HCT116 (cell line): ENCODE results near the gene TAF4B. TPM values are rescaled to one million over a fixed set of nuclear protein-coding genes. Genes with fewer than 3 reads are reported as not detected.

Experiments
- ATAC-seq: fragments of 200-7000 bp; cut with Tn5 transposase; 2 replicates; pipeline ENCODE4 v1.9.1; 2020; ENCODE audit warnings: mild to moderate bottlenecking, moderate library complexity
- BruUV-seq: library from RNA; stranded (reverse); fragments of 400-500 nt; replicated peaks from 2 replicates; lab custom pipeline; 2021; lab: Mats Ljungman, UMichigan
- CTCF ChIA-PET: fragments of 300-600 bp; sonication (Branson Sonifier 250); formaldehyde crosslinking; loops from one replicate; lab custom pipeline; 2021; ENCODE audit warnings: antibody characterized with exemption; lab: Charles Lee
- POLR2A ChIA-PET: fragments of 300-600, 350-600 bp; sonication (Branson Sonifier 250); formaldehyde crosslinking; loops from one replicate; lab custom pipeline; 2021; ENCODE audit warnings: antibody characterized with exemption; lab: Charles Lee
- RAD21 ChIA-PET, 2 experiments: fragments of 300-600 bp; sonication (Branson Sonifier 250); formaldehyde crosslinking; loops; one replicate each; lab custom pipeline; 2023; ENCODE audit warnings: low total read pairs in 2 of 2; ENCODE audit not compliant: uncharacterized antibody in 2 of 2, unreplicated experiment in 2 of 2, low non-redundant PET in 1 of 2; lab: Charles Lee
- DNase-seq: peaks from one replicate; pipeline ENCODE4 v3.0.0-alpha.2; 2010; ENCODE audit warnings: low read depth, low spot score
- H2AFZ ChIP-seq: fragments of 200-600 bp; shearing (Covaris generic), sonication (generic); 2 replicates; pipeline ENCODE4 v1.6.1; 2017; ENCODE audit warnings: low read depth, mixed run types, mixed read lengths, antibody characterized with exemption, low read length; ENCODE audit not compliant: poor library complexity, severe bottlenecking
- H3K27ac ChIP-seq: 2 replicates; pipeline ENCODE4 v1.5.1; 2012; ENCODE audit warnings: low read depth, low read length
- H3K27me3 ChIP-seq: fragments of 200-600 bp; sonication (generic); 2 replicates; pipeline ENCODE4 v1.6.1; 2016; ENCODE audit warnings: mixed run types, low read length, mixed read lengths; ENCODE audit not compliant: insufficient read depth
- H3K36me3 ChIP-seq, 2 experiments: fragments of 200-500 bp in 1 of 2; fragments of 200-600 bp in 1 of 2; sonication (Bioruptor generic) in 1 of 2; sonication (generic) in 1 of 2; 2 replicates each; pipeline versions ENCODE4 v1.5.1 to v1.6.1; 2014 to 2016; ENCODE audit warnings: low read length in 2 of 2, inconsistent platforms in 1 of 2, mixed read lengths in 1 of 2, mixed run types in 1 of 2; ENCODE audit not compliant: insufficient read depth in 2 of 2, control insufficient read depth in 1 of 2
- H3K4me1 ChIP-seq, 2 experiments: fragments of 200-600 bp in 1 of 2; sonication (generic) in 1 of 2; 2 replicates each; pipeline versions ENCODE4 v1.5.1 to v1.6.1; 2012 to 2017; ENCODE audit warnings: low read length in 2 of 2, inconsistent platforms in 1 of 2, mild to moderate bottlenecking in 1 of 2, mixed read lengths in 1 of 2, mixed run types in 1 of 2, moderate library complexity in 1 of 2; ENCODE audit not compliant: insufficient read depth in 2 of 2, control insufficient read depth in 1 of 2
- H3K4me2 ChIP-seq: fragments of 200-600 bp; sonication (generic); 2 replicates; pipeline ENCODE4 v1.6.1; 2017; ENCODE audit warnings: mixed run types, low read length, mixed read lengths
- H3K4me3 ChIP-seq, 2 experiments: fragments of 200-600 bp in 1 of 2; sonication (generic) in 1 of 2; replicated peaks in 1 of 2; 2 replicates each; pipeline ENCODE4 v1.5.1; 2011 to 2016; ENCODE audit warnings: low read length in 2 of 2, control low read depth in 1 of 2, low read depth in 1 of 2, mild to moderate bottlenecking in 1 of 2, mixed read lengths in 1 of 2, mixed run types in 1 of 2
- H3K79me2 ChIP-seq: fragments of 200-600 bp; sonication (generic); 2 replicates; pipeline ENCODE4 v1.6.1; 2017; ENCODE audit warnings: mild to moderate bottlenecking, mixed run types, low read length, moderate library complexity, mixed read lengths; ENCODE audit not compliant: insufficient read depth
- H3K9ac ChIP-seq: fragments of 200-600 bp; sonication (generic); 2 replicates; pipeline ENCODE4 v1.6.1; 2016; ENCODE audit warnings: low read length, mixed read lengths
- H3K9me2 ChIP-seq: fragments of 200-600 bp; sonication (generic), shearing (Covaris generic); 2 replicates; pipeline ENCODE4 v1.6.1; 2017; ENCODE audit warnings: mixed run types, mild to moderate bottlenecking, moderate library complexity; ENCODE audit not compliant: insufficient read depth
- H3K9me3 ChIP-seq, 2 experiments: fragments of 200-500 bp in 1 of 2; fragments of 200-600 bp in 1 of 2; sonication (Bioruptor generic) in 1 of 2; sonication (generic) in 1 of 2; 2 replicates each; pipeline ENCODE4 v1.6.1; 2014 to 2017; ENCODE audit warnings: low read length in 2 of 2, mixed read lengths in 2 of 2, inconsistent platforms in 1 of 2, low read depth in 1 of 2, mild to moderate bottlenecking in 1 of 2, mixed run types in 1 of 2, moderate library complexity in 1 of 2; ENCODE audit not compliant: control insufficient read depth in 1 of 2, insufficient read depth in 1 of 2
- H4K20me1 ChIP-seq: fragments of 200-600 bp; sonication (generic), shearing (Covaris generic); 2 replicates; pipeline ENCODE4 v1.6.1; 2017; ENCODE audit warnings: mixed run types, mild to moderate bottlenecking, moderate library complexity; ENCODE audit not compliant: insufficient read depth
- ATF3 ChIP-seq: IDR thresholded peaks from 2 replicates; pipeline ENCODE4 v1.6.1; 2012
- CEBPB ChIP-seq: IDR thresholded peaks from 2 replicates; pipeline ENCODE4 v1.6.1; 2012; ENCODE audit warnings: low read depth
- CTCF ChIP-seq, 3 experiments: fragments of 200-600 bp in 1 of 3; sonication (generic) in 1 of 3; IDR thresholded peaks in 2 of 3; conservative IDR thresholded peaks in 1 of 3; 2 replicates each; pipeline ENCODE4 v1.5.1; 2012 to 2017; ENCODE audit warnings: low read depth in 2 of 3, low read length in 2 of 3, antibody characterized with exemption in 1 of 3, borderline replicate concordance in 1 of 3, control low read depth in 1 of 3, mild to moderate bottlenecking in 1 of 3, mixed read lengths in 1 of 3, mixed run types in 1 of 3, moderate library complexity in 1 of 3; ENCODE audit not compliant: insufficient read depth in 1 of 3
- EGR1 ChIP-seq: IDR thresholded peaks from 2 replicates; pipeline ENCODE4 v1.6.1; 2012; ENCODE audit warnings: low read depth
- ELF1 ChIP-seq: IDR thresholded peaks from 2 replicates; pipeline ENCODE4 v1.6.1; 2012; ENCODE audit warnings: low read depth, borderline replicate concordance
- EZH2phosphoT487 ChIP-seq: fragments of 200-600 bp; IDR thresholded peaks from 2 replicates; pipeline ENCODE4 v1.6.1; 2018; ENCODE audit warnings: antibody characterized with exemption, borderline replicate concordance
- FOSL1 ChIP-seq: IDR thresholded peaks from 2 replicates; pipeline ENCODE4 v1.6.1; 2012; ENCODE audit warnings: low read depth
- JUND ChIP-seq: IDR thresholded peaks from 2 replicates; pipeline ENCODE4 v1.6.1; 2012
- MAX ChIP-seq: IDR thresholded peaks from 2 replicates; pipeline ENCODE4 v1.6.1; 2012
- POLR2A ChIP-seq: IDR thresholded peaks from 2 replicates; pipeline ENCODE4 v1.7.0; 2011; ENCODE audit warnings: borderline replicate concordance; ENCODE audit not compliant: insufficient read depth, insufficient read length; ENCODE audit errors: extremely low read depth
- RAD21 ChIP-seq: IDR thresholded peaks from 2 replicates; pipeline ENCODE4 v1.6.1; 2012; ENCODE audit warnings: low read depth, mild to moderate bottlenecking
- SIN3A ChIP-seq: IDR thresholded peaks from 2 replicates; pipeline ENCODE4 v1.6.1; 2012; ENCODE audit warnings: low read depth
- SP1 ChIP-seq: IDR thresholded peaks from 2 replicates; pipeline ENCODE4 v1.6.1; 2012; ENCODE audit warnings: low read depth
- SRF ChIP-seq: IDR thresholded peaks from 2 replicates; pipeline ENCODE4 v1.6.1; 2012; ENCODE audit warnings: low read depth
- TCF7L2 ChIP-seq: IDR thresholded peaks from 2 replicates; pipeline ENCODE4 v1.7.0; 2011; ENCODE audit warnings: borderline replicate concordance, inconsistent platforms; ENCODE audit not compliant: insufficient read depth, insufficient read length; ENCODE audit errors: extremely low read depth
- YY1 ChIP-seq: IDR thresholded peaks from 2 replicates; pipeline ENCODE4 v1.6.1; 2011; ENCODE audit warnings: low read length, low read depth, moderate library complexity, mild to moderate bottlenecking; ENCODE audit not compliant: insufficient replicate concordance; ENCODE audit errors: extremely low read depth
- ZFX ChIP-seq: fragments of 450-650 bp; IDR thresholded peaks from 2 replicates; pipeline ENCODE4 v1.6.1; 2017
- ZNF274 ChIP-seq: fragments of 200-500 bp; sonication (Bioruptor generic); IDR thresholded peaks from 2 replicates; pipeline ENCODE4 v1.6.1; 2014; ENCODE audit warnings: mild to moderate bottlenecking, low read depth, low read length, inconsistent platforms
- intact Hi-C: fragments of 100-400 bp; cut with micrococcal nuclease; formaldehyde crosslinking; loops from 2 replicates; pipeline ENCODE4 v1.10.0; 2022
- total RNA-seq: library from RNA; stranded (reverse); gene quantifications from one replicate; pipeline ENCODE4 v1.2.1, GENCODE V29; 2021; ENCODE audit not compliant: unreplicated experiment

The TAF4B gene
- total RNA-seq, 1 experiment from 2014 or later: 17.8 TPM

- H3K36me3 ChIP-seq: no peaks in the 10 kb centered on the region
- no peak overlapping the region for H3K4me3 ChIP-seq
- no peaks in the 10 kb centered on the region for H3K79me2 ChIP-seq
- peaks cover 22 to 35% of the 10 kb centered on the region in 2 experiments; a peak in 3 of 4 replicates for H3K4me1 ChIP-seq
- RAD21 ChIA-PET: no interaction called here
- H3K4me2 ChIP-seq: no peak overlapping the region
- no peaks in the 10 kb centered on the region for H3K9me2 ChIP-seq
- intact Hi-C loops: no loop called here
- no TSS peak for BruUV-seq
- TF ChIP-seq JUND (no peak), CEBPB (no peak), TCF7L2 (no peak), RAD21 (no peak), EZH2phosphoT487 (no peak), SIN3A (no peak), SRF (no peak), POLR2A (no peak), EGR1 (no peak), ATF3 (no peak), CTCF (IDR thresholded peaks at IDR 0.05 in 2 of 3, conservative IDR thresholded peaks at IDR 0.05 in 1 of 3; ENCODE audit: borderline replicate concordance in 1 of 3, insufficient read depth in 1 of 3, low read depth in 2 of 3, low read length in 2 of 3) (no peak), FOSL1 (no peak), YY1 (no peak), SP1 (no peak), ZFX (no peak), ZNF274 (no peak), ELF1 (no peak), MAX (no peak)
- ATAC-seq (no peak), DNase-seq (no peak)
- POLR2A ChIA-PET: interaction anchor here (1.0 kb wide), 1 partner anchor 49 kb away, joined by 3 read pairs; no protein-coding TSS in a partner anchor
- no peaks in the 10 kb centered on the region for H4K20me1 ChIP-seq
- no peaks in the 10 kb centered on the region for H3K27me3 ChIP-seq
- no peak overlapping the region for H3K27ac ChIP-seq
- no peaks in the 10 kb centered on the region for H3K9me3 ChIP-seq
- CTCF ChIA-PET: no interaction called here
- H3K9ac ChIP-seq: no peak overlapping the region
- H2AFZ ChIP-seq: no peak overlapping the region
These were observed 206.6 kb downstream of the TAF4B start for GRCh38 chr18:26432651-26433424.
